B cell (primary cell): ENCODE measurements around the gene AP1M2. TPM values are rescaled to one million over a fixed set of nuclear protein-coding genes. Genes with fewer than 3 reads are reported as not detected.

Experiments
- ATAC-seq: fragments of 200-7000 bp; cut with Tn5 transposase; one replicate; pipeline ENCODE4 v1.10.0; 2021; ENCODE audit warnings: low read depth, mild to moderate bottlenecking, moderate number of reproducible peaks, moderate library complexity
- CTCF ChIA-PET: fragments of 350-600 bp; sonication (Branson Sonifier 250); formaldehyde crosslinking; loops from one replicate; lab custom pipeline; 2021; ENCODE audit warnings: antibody characterized with exemption, inconsistent platforms; lab: Charles Lee
- POLR2A ChIA-PET: fragments of 350-600 bp; sonication (Branson Sonifier 250); formaldehyde crosslinking; loops from one replicate; lab custom pipeline; 2021; ENCODE audit warnings: antibody characterized with exemption; lab: Charles Lee
- DNase-seq: peaks from one replicate; pipeline ENCODE4 v3.0.0; 2013
- H2AFZ ChIP-seq: 2 replicates; pipeline ENCODE4 v1.6.1; 2012; ENCODE audit warnings: mild to moderate bottlenecking, low read depth, low read length; ENCODE audit not compliant: insufficient read depth, poor library complexity, severe bottlenecking
- H3K27ac ChIP-seq, 2 donors: 1 replicate in 1 of 2; 2 replicates in 1 of 2; pipeline ENCODE4 v1.5.1; 2012 to 2013; ENCODE audit warnings: low read length in 2 of 2, mild to moderate bottlenecking in 2 of 2, moderate library complexity in 1 of 2
- H3K27me3 ChIP-seq, 4 experiments: fragments of 200-600 bp in 1 of 4; sonication (generic) in 1 of 4; replicated peaks in 1 of 4; 1 replicate in 2 of 4; 2 replicates in 2 of 4; pipeline versions ENCODE4 v1.6.1 to v1.7.0; 2013 to 2016; ENCODE audit warnings: low read length in 3 of 4, mild to moderate bottlenecking in 2 of 4, mixed read lengths in 1 of 4, moderate library complexity in 1 of 4; ENCODE audit not compliant: insufficient read depth in 4 of 4, control insufficient read depth in 3 of 4; ENCODE audit errors: control extremely low read depth in 1 of 4
- H3K36me3 ChIP-seq, 2 experiments: replicated peaks in 1 of 2; 1 replicate in 1 of 2; 2 replicates in 1 of 2; pipeline versions ENCODE4 v1.6.1 to v1.7.1; 2013; ENCODE audit warnings: low read length in 1 of 2; ENCODE audit not compliant: insufficient read depth in 2 of 2, control insufficient read depth in 1 of 2; ENCODE audit errors: control extremely low read depth in 1 of 2, extremely low read depth in 1 of 2
- H3K4me1 ChIP-seq, 2 donors: fragments of 200-600 bp in 1 of 2; sonication (generic) in 1 of 2; 1 replicate in 1 of 2; 2 replicates in 1 of 2; pipeline versions ENCODE4 v1.5.1 to v1.6.1; 2013 to 2017; ENCODE audit warnings: low read length in 2 of 2; ENCODE audit not compliant: control insufficient read depth in 2 of 2, insufficient read depth in 2 of 2
- H3K4me2 ChIP-seq: replicated peaks from 2 replicates; pipeline ENCODE3; 2012; ENCODE audit warnings: mild to moderate bottlenecking, low read depth, low read length; ENCODE audit not compliant: poor library complexity, severe bottlenecking
- H3K4me3 ChIP-seq, 5 experiments: fragments of 200-600 bp in 1 of 5; sonication (generic) in 1 of 5; 1 replicate in 3 of 5; 2 replicates in 2 of 5; pipeline versions ENCODE4 v1.5.1 to v1.7.0; 2011 to 2016; ENCODE audit warnings: low read length in 4 of 5, mild to moderate bottlenecking in 4 of 5, low read depth in 2 of 5, control low read depth in 1 of 5, moderate library complexity in 1 of 5; ENCODE audit not compliant: insufficient read depth in 1 of 5; ENCODE audit errors: control extremely low read depth in 1 of 5, extremely low read depth in 1 of 5
- H3K79me2 ChIP-seq: fragments of 200-600 bp; sonication (generic); one replicate; pipeline ENCODE4 v1.6.0; 2016; ENCODE audit warnings: low read length; ENCODE audit not compliant: control insufficient read depth, insufficient read depth
- H3K9ac ChIP-seq: fragments of 200-600 bp; sonication (generic); 2 replicates; pipeline ENCODE4 v1.6.1; 2017; ENCODE audit warnings: mild to moderate bottlenecking, low read length, moderate library complexity
- H3K9me3 ChIP-seq, 3 donors: one replicate each; pipeline versions ENCODE4 v1.6.1 to v1.7.1; 2013; ENCODE audit warnings: low read length in 2 of 3; ENCODE audit not compliant: control insufficient read depth in 2 of 3, insufficient read depth in 1 of 3; ENCODE audit errors: control extremely low read depth in 1 of 3
- H4K20me1 ChIP-seq: 2 replicates; pipeline ENCODE4 v1.6.0; 2012; ENCODE audit warnings: mild to moderate bottlenecking, low read length; ENCODE audit not compliant: insufficient read depth, control insufficient read depth, poor library complexity, severe bottlenecking
- H3K27ac Mint-ChIP-seq: one replicate; pipeline ENCODE4 v1.8.0; 2021; ENCODE audit warnings: mixed read lengths
- H3K27me3 Mint-ChIP-seq: one replicate; pipeline ENCODE4 v1.8.0; 2021; ENCODE audit warnings: mixed read lengths
- H3K4me1 Mint-ChIP-seq: one replicate; pipeline ENCODE4 v1.8.0; 2021; ENCODE audit warnings: mixed read lengths
- H3K4me3 Mint-ChIP-seq: one replicate; pipeline ENCODE4 v1.8.0; 2021; ENCODE audit warnings: mixed read lengths
- H3K9me3 Mint-ChIP-seq: one replicate; pipeline ENCODE4 v1.8.0; 2022; ENCODE audit warnings: mixed read lengths; ENCODE audit not compliant: insufficient read depth
- CTCF ChIP-seq: fragments of 200-600 bp; IDR thresholded peaks from one replicate; pipeline ENCODE4 v1.8.0; 2022; ENCODE audit warnings: antibody characterized with exemption, mild to moderate bottlenecking
- EZH2 ChIP-seq: IDR thresholded peaks from 2 replicates; pipeline ENCODE4 v1.6.1; 2012; ENCODE audit warnings: borderline replicate concordance, low read depth, mild to moderate bottlenecking, moderate library complexity, low read length; ENCODE audit not compliant: insufficient read depth, poor library complexity, severe bottlenecking
- WGBS: methylation state at CpG from one replicate; pipeline ENCODE4 v1.1.5; 2013; ENCODE audit warnings: missing lambda C conversion rate; ENCODE audit not compliant: insufficient coverage; 5-methylcytosine and 5-hydroxymethylcytosine counted together
- intact Hi-C: fragments of 100-400 bp; cut with micrococcal nuclease; formaldehyde crosslinking; loops from one replicate; pipeline ENCODE4 v1.10.0; 2022
- polyA plus RNA-seq: library from polyadenylated mRNA; depleted of rRNA; stranded (reverse); fragments of >200 nt; gene quantifications from 2 replicates; pipeline ENCODE4 v1.2.3, GENCODE V29; 2012
- total RNA-seq, 2 donors: library from RNA; stranded (reverse); fragments of 120-200 nt in 1 of 2; gene quantifications; 1 replicate in 1 of 2; 2 replicates in 1 of 2; pipeline versions ENCODE4 v1.2.3 to v1.2.4, GENCODE V29; 2013 to 2022

The AP1M2 gene
- total and polyA plus RNA-seq, 2 donors (not counting 1 experiment from before 2014, with no cell fraction given), result not detected

- no peak overlapping the region for H2AFZ ChIP-seq
- no peak overlapping the region for H3K4me2 ChIP-seq
- TF ChIP-seq EZH2 (no peak), CTCF (no peak)
- no peaks in the 10 kb centered on the region for H3K27me3 ChIP-seq
- 100% methylated on average over 5 of the region's 15 CpGs for whole genome bisulfite sequencing
- DNase-seq (no peak), ATAC-seq (no peak)
- H3K4me3 ChIP-seq, result no peak overlapping the region
- Mint-ChIP-seq H3K27me3 (no peaks in the 10 kb centered on the region), H3K9me3 (no peaks in the 10 kb centered on the region), H3K27ac (peak overlapping the region; percentile 63), H3K4me3 (peak overlapping the region; percentile 26), H3K4me1 (peaks cover 51% of the 10 kb centered on the region)
- POLR2A ChIA-PET, result interaction anchor here (0.7 to 1.3 kb wide), 3 partner anchors 13 to 79 kb away, joined by 3 to 7 read pairs (median 3); no protein-coding TSS in a partner anchor
- peaks cover 99% of the 10 kb centered on the region for H3K79me2 ChIP-seq
- peaks cover 13 to 51% of the 10 kb centered on the region in 2 donors for H3K4me1 ChIP-seq
- no peak overlapping the region for H3K9ac ChIP-seq
- intact Hi-C loops, result loop anchor here (5.0 kb wide), 1 partner anchor 35 kb away; no protein-coding TSS in a partner anchor
- H3K9me3 ChIP-seq, result no peaks in the 10 kb centered on the region
- CTCF ChIA-PET, result interaction anchor here (0.6 to 3.8 kb wide), 7 partner anchors 9 to 1747 kb away, joined by 3 to 37 read pairs (median 4); no protein-coding TSS in a partner anchor
- H4K20me1 ChIP-seq, result peaks cover 91% of the 10 kb centered on the region
- peak overlapping the region in 1 of 2 donors; percentile 1 for H3K27ac ChIP-seq
- H3K36me3 ChIP-seq, result peaks cover 4 to 46% of the 10 kb centered on the region in 2 experiments
These were observed 30.5 kb upstream of the AP1M2 start for GRCh38 chr19:10617409-10618121.
